Measurements from ENCODE around the gene KHDC4.

The KHDC4 gene

DNA sequence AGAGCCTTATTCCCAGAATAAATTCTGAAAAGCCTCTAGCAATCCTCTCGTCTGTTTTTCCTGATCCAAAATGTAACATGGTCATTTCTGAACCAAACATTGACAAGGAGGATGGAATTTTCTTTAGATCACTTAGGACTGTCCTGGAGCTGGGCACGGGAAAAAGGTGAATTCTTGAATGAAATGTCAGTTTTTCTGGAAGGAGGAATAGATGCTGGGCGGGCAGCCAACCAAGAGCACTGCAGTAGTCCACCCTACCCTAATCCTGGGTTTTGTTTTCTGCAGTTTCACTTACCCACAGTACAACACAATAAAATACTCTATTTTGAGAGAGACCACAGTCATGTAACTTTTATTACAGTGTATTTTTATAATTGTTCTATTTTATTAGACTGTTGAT lies 44.0 kb downstream of the KHDC4 start:
- no peak for DNase-seq (ENCODE audit: low read depth)
- no peak overlapping the region for H3K4me3 ChIP-seq (ENCODE audit: low read length)
- TF ChIP-seq, protein P1, sequence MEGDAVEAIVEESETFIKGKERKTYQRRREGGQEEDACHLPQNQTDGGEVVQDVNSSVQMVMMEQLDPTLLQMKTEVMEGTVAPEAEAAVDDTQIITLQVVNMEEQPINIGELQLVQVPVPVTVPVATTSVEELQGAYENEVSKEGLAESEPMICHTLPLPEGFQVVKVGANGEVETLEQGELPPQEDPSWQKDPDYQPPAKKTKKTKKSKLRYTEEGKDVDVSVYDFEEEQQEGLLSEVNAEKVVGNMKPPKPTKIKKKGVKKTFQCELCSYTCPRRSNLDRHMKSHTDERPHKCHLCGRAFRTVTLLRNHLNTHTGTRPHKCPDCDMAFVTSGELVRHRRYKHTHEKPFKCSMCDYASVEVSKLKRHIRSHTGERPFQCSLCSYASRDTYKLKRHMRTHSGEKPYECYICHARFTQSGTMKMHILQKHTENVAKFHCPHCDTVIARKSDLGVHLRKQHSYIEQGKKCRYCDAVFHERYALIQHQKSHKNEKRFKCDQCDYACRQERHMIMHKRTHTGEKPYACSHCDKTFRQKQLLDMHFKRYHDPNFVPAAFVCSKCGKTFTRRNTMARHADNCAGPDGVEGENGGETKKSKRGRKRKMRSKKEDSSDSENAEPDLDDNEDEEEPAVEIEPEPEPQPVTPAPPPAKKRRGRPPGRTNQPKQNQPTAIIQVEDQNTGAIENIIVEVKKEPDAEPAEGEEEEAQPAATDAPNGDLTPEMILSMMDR (conservative IDR thresholded peaks at IDR 0.05; ENCODE audit: low read length), result no peak

DNA sequence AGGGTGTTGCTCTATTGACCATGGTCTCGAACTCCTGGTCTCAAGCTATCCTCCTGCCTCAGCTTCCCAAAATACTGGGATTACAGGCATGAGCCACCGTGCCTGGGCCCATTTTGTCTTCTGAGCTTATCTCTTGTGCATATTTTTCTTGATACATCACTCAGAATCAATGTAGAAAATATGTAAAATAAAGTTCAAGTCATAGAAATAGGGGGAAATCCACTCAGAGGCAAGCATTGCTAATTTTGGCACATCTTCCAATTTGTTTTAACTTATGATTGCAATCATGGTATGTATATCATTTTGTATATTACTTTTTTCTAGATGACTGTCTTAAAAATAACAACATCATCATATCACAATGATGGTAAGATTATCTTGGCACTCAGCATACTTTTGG lies 44.6 kb downstream of the KHDC4 start:
- no peak overlapping the region for H3K4me3 ChIP-seq (ENCODE audit: low read length)
- TF ChIP-seq, protein P1 (conservative IDR thresholded peaks at IDR 0.05; ENCODE audit: low read length), result no peak
- no peak for DNase-seq (ENCODE audit: low read depth)

DNA sequence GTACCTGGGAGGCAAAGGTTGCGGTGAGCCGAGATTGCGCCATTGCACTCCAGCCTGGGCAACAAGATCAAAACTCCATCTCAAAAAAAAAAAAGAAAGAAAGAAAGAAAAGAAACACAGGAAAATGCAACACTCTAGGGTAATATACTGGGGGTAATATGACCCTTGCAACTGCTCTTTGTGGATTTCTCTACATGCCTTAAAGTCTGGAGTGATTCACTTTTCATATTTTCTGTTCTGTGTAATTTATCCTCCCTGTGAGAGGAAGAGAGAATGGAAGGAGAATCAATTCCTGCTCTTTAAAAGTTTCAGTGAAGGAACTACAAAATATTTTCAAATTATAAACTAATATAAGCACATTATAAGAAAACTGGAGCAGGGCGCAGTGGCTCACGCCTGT lies 45.7 kb downstream of the KHDC4 start:
- TF ChIP-seq, protein P1 (conservative IDR thresholded peaks at IDR 0.05; ENCODE audit: low read length), result no peak
- DNase-seq (ENCODE audit: low read depth), result no peak
- no peak overlapping the region for H3K4me3 ChIP-seq (ENCODE audit: low read length)

DNA sequence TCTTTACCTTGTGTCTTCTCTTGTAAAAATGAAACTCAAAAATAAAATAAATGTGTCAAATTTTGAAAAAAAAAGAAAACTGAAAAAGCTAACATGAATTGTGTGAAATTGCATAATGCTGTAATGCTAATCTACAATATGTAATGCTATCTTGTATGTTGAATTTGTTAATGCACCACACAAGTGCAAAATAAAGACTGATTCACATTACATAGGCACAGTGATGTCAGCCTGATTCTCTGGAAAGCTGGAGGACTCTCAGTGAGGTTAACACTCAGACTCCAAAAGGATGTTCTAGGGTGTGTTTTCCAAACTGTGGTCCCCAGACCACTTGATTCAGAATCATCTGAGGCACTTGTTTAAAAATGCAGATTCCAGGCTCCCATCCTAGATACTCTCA lies 49.2 kb downstream of the KHDC4 start:
- H3K4me3 ChIP-seq (ENCODE audit: low read length), result no peak overlapping the region
- no peak for DNase-seq (ENCODE audit: low read depth)
- TF ChIP-seq, protein P1 (conservative IDR thresholded peaks at IDR 0.05; ENCODE audit: low read length), result no peak

DNA sequence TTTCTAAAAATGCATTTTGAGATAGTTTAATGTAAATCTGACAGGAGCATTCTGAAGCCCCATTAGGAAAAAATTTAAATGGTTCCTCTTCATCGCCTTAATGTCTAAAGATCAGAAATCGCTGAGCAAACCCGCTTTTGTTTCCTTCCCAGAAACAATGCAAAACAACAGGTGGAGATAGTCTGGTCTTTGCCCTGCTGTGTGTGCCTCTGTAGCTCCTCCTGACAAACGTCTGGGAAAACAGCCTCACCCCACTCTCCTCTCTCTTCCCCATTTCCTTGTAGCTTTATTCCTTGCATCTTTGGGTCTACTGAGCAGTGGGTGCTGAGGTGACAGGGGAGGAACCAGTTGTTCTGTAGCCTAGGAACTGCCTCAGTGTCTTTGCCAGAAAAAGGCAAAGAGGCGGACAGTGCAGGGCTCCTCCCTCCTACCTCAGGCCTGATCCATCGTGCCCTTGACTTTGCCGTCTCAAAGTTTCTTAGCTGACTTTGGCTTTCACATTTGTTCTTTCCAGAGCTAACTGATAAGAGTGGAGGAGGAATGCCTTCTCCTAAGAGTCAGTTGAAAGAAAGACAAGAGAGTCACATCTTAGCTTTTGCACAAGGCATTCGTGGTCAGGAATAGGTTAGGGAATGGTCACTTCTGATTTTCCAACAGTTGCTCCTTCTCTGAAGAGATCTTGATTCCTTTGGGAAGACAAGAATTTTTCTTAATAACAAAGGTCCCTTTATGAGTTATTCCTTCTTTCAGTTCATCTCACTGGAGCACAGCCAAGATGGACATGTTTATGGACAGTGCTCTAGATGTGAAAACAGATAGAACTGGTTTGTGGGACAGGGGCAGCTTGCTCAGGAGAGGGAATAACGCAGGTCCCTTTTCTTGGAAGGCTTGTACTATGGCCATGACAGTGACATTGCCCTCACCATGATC lies 49.9 kb downstream of the KHDC4 start:
- DNase-seq (ENCODE audit: low read depth), result no peak
- H3K4me3 ChIP-seq (ENCODE audit: low read length), result no peak overlapping the region
- TF ChIP-seq, protein P1 (conservative IDR thresholded peaks at IDR 0.05; ENCODE audit: low read length), result no peak

DNA sequence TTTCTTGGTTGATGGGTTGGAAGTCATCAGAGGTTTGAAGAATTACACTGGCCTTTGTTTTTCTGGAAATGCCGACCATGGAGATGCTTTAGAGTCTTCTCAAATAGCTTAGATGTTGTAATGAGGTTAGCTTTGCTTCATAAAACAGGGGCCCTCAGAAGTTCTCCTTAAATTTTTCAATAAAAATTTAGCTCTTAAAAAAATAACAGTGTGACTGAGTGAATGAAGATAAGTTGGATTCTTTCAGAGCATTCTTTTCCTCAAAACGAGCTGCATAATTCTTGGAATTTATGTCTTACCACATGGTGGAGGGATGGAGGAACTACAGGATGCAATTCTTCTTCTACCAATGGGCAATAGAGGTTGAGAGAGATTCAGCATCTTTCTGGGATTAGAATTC lies 51.4 kb downstream of the KHDC4 start:
- no peak for DNase-seq (ENCODE audit: low read depth)
- H3K4me3 ChIP-seq (ENCODE audit: low read length), result no peak overlapping the region
- TF ChIP-seq, protein P1 (conservative IDR thresholded peaks at IDR 0.05; ENCODE audit: low read length), result no peak

DNA sequence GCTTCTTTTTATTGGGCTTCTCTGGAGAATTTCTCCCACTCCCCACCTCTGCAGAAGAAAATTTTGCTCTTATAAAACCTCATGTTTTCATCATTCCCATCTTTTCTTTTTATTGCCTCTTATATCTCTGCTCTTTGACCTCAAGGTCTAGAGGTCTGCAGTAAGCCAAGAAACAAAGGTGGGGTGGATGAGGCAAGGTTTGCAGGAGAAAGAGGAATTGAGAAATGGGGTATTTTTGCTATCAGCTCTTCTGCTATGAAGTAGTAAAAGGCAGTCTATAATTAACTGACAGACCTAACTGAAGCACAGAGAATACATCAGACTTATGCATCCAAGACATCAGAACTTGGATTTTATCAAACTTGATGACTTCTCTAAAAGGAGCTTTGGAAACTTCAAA lies 52.0 kb downstream of the KHDC4 start:
- no peak overlapping the region for H3K4me3 ChIP-seq (ENCODE audit: low read length)

More for the DNA sequence above, 52.0 kb downstream of the KHDC4 start:
- DNase-seq (ENCODE audit: low read depth), result no peak
- TF ChIP-seq, protein P1 (conservative IDR thresholded peaks at IDR 0.05; ENCODE audit: low read length), result no peak

Data from AG10803 (cell line).